ENCODE measurements around the gene RMND5B.

Gene RMND5B

DNA sequence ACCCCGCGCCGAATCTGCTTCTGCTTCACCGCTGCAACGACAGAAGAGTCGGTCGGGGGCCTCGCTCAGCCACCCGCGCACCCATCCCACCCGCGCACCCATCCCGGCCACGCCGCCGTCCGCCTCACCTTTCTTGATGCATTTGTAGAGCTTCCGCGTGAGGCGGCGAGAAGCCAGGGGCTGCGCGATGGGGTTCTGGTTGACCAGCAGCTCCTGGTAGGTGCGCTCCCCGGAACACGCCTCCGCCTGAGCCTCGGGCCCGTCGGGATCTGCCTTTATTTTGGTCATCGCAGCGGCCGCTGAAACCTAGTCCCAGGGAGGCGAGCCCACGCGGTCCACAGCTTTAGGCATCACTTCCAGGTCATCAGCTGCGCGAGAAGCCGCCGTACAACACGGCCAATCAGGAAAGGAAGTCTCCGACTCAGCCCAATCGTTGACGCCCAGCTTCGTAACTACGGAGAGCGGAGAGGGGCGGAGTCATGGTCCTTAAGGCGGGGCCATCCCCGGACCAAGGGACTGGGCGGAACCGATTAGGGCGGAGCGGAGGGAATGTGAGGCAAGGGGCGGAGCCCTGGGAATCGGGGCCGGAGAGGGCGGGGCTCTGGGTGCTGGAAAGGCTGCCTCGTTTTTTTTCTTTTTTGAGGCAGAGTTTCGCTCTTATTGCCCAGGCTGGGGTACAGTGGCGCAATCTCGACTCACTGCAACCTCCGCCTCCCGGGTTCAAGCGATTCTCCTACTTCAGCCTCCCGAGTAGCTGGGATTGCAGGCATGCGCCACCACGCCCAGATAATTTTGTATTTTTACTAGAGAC, 22.9 kb downstream of the RMND5B start, which contains the start of gene NHP2:
TSS of gene NHP2 (minus strand) at position 356 of the 811 bp plus-strand sequence. CDS start at position 288, 68 bp downstream.
- H3K4me1 Mint-ChIP-seq: peaks cover 6% of the 10 kb centered on the region
- no peak for TF ChIP-seq CTCF (IDR thresholded peaks at IDR 0.05; ENCODE audit: unreplicated experiment in 3 of 3)
- peak within 1 kb of the TSS in 2 of 3 experiments; percentile 60 to 91 for H3K27ac Mint-ChIP-seq

GRCh38 chr5:178155065-178155464, 24.3 kb downstream of the RMND5B start:
- no peaks in the 10 kb centered on the region for H3K27me3 Mint-ChIP-seq (ENCODE audit: low read depth)
- no peak overlapping the region for H3K4me3 Mint-ChIP-seq
- TF ChIP-seq CTCF (IDR thresholded peaks at IDR 0.05; ENCODE audit: unreplicated experiment in 3 of 3): no peak
- H3K9me3 Mint-ChIP-seq: no peaks in the 10 kb centered on the region
- H3K36me3 Mint-ChIP-seq (ENCODE audit: low read depth): peaks cover 8% of the 10 kb centered on the region
- H3K4me1 Mint-ChIP-seq: peaks cover 6% of the 10 kb centered on the region
- no peak overlapping the region for H3K27ac Mint-ChIP-seq

More for the DNA sequence above, 22.9 kb downstream of the RMND5B start, which contains the start of gene NHP2:
- Mint-ChIP-seq H3K9me3 (no peaks in the 10 kb centered on the region), H3K4me3 (peak within 1 kb of the TSS; percentile 89 to 97 (median 95)), H3K36me3 (ENCODE audit: low read depth) (peaks cover 12% of the 10 kb centered on the region), H3K27me3 (ENCODE audit: low read depth) (no peaks in the 10 kb centered on the region)

- Mint-ChIP-seq H3K27me3 (ENCODE audit: low read depth) (peaks cover 12% of the 10 kb centered on the region), H3K36me3 (ENCODE audit: low read depth) (no peaks in the 10 kb centered on the region), H3K9me3 (no peaks in the 10 kb centered on the region), H3K4me3 (no peak overlapping the region), H3K4me1 (no peaks in the 10 kb centered on the region), H3K27ac (no peak overlapping the region)
- no peak for TF ChIP-seq CTCF (IDR thresholded peaks at IDR 0.05; ENCODE audit: unreplicated experiment in 3 of 3)
Measured at GRCh38 chr5:178160176-178160575, 29.4 kb downstream of the RMND5B start.

- Mint-ChIP-seq H3K4me1 (no peaks in the 10 kb centered on the region), H3K9me3 (no peaks in the 10 kb centered on the region), H3K27me3 (ENCODE audit: low read depth) (peaks cover 12% of the 10 kb centered on the region), H3K36me3 (ENCODE audit: low read depth) (no peaks in the 10 kb centered on the region), H3K4me3 (peak overlapping the region in 1 of 3 experiments; percentile 33), H3K27ac (no peak overlapping the region)
- TF ChIP-seq CTCF (IDR thresholded peaks at IDR 0.05; ENCODE audit: unreplicated experiment in 3 of 3): no peak
Measured at GRCh38 chr5:178162481-178162880, 31.7 kb downstream of the RMND5B start.

GRCh38 chr5:178163772-178164735, 33.2 kb downstream of the RMND5B start:
- H3K36me3 Mint-ChIP-seq (ENCODE audit: low read depth): no peaks in the 10 kb centered on the region
- no peaks in the 10 kb centered on the region for H3K4me1 Mint-ChIP-seq
- H3K9me3 Mint-ChIP-seq: no peaks in the 10 kb centered on the region
- H3K27ac Mint-ChIP-seq: no peak overlapping the region
- H3K4me3 Mint-ChIP-seq: peak overlapping the region; percentile 41 to 68 (median 64)
- peaks cover 12% of the 10 kb centered on the region for H3K27me3 Mint-ChIP-seq (ENCODE audit: low read depth)
- TF ChIP-seq CTCF (IDR thresholded peaks at IDR 0.05; ENCODE audit: unreplicated experiment in 3 of 3): peak; percentile 98 to 100 (median 99)
